ENCODE data around the gene ANXA4. TPM values are rescaled to one million over a fixed set of nuclear protein-coding genes. Genes with fewer than 3 reads are reported as not detected.

The ANXA4 gene
- total RNA-seq, 4 donors from 2014 or later, result 106 to 216 (median 156) TPM

DNA sequence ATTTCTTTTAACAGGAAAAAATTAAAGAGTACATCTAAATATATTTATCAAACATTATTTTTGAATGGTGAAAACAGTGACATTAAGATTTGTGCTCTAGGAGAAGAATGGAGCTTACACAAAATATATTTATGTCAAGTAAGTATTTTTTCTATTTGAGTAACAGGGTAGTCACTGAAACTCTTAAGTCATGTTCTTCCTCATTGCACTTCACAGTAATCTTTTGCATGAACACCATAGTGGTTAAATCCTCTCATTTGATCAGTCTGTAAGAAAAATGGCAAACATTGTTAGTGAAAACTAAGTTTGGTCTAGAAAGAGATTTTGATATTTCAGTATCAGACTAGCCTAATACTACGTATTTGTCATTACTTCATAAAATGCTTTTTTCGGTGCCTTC lies 95.6 kb downstream of the ANXA4 start:
- no peak for TF ChIP-seq POLR2A (IDR thresholded peaks at IDR 0.05)
- TF ChIP-seq, protein P1, sequence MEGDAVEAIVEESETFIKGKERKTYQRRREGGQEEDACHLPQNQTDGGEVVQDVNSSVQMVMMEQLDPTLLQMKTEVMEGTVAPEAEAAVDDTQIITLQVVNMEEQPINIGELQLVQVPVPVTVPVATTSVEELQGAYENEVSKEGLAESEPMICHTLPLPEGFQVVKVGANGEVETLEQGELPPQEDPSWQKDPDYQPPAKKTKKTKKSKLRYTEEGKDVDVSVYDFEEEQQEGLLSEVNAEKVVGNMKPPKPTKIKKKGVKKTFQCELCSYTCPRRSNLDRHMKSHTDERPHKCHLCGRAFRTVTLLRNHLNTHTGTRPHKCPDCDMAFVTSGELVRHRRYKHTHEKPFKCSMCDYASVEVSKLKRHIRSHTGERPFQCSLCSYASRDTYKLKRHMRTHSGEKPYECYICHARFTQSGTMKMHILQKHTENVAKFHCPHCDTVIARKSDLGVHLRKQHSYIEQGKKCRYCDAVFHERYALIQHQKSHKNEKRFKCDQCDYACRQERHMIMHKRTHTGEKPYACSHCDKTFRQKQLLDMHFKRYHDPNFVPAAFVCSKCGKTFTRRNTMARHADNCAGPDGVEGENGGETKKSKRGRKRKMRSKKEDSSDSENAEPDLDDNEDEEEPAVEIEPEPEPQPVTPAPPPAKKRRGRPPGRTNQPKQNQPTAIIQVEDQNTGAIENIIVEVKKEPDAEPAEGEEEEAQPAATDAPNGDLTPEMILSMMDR (IDR thresholded peaks at IDR 0.05), result no peak
- Histone ChIP-seq H3K9me3 (no peaks in the 10 kb centered on the region), H3K36me3 (peaks cover 0 to 25% (median 0%) of the 10 kb centered on the region in 3 donors), H3K27me3 (no peaks in the 10 kb centered on the region), H3K27ac (no peak overlapping the region), H3K4me1 (peaks cover 0 to 14% (median 0%) of the 10 kb centered on the region in 4 donors), H3K4me3 (no peak overlapping the region)
- no peak for DNase-seq

GRCh38 chr2:69843993-69844392 lies 102.1 kb downstream of the ANXA4 start:
- no peak for TF ChIP-seq POLR2A (IDR thresholded peaks at IDR 0.05)
- TF ChIP-seq, protein P1 (IDR thresholded peaks at IDR 0.05), result no peak

GRCh38 chr2:69844560-69844959 lies 102.6 kb downstream of the ANXA4 start:
- H3K27me3 ChIP-seq, result no peaks in the 10 kb centered on the region
- H3K4me1 ChIP-seq, result no peaks in the 10 kb centered on the region
- no peak for DNase-seq
- no peak overlapping the region for H3K4me3 ChIP-seq
- H3K36me3 ChIP-seq, result peaks cover 0 to 59% (median 0%) of the 10 kb centered on the region in 3 donors
- no peaks in the 10 kb centered on the region for H3K9me3 ChIP-seq
- TF ChIP-seq POLR2A (IDR thresholded peaks at IDR 0.05), result no peak
- TF ChIP-seq, protein P1 (IDR thresholded peaks at IDR 0.05), result no peak
- no peak overlapping the region for H3K27ac ChIP-seq

More at GRCh38 chr2:69843993-69844392, 102.1 kb downstream of the ANXA4 start:
- Histone ChIP-seq H3K36me3 (peaks cover 0 to 56% (median 0%) of the 10 kb centered on the region in 3 donors), H3K9me3 (no peaks in the 10 kb centered on the region), H3K27ac (no peak overlapping the region), H3K4me3 (no peak overlapping the region), H3K27me3 (no peaks in the 10 kb centered on the region), H3K4me1 (no peaks in the 10 kb centered on the region)
- DNase-seq, result no peak

GRCh38 chr2:69846182-69847067 lies 104.5 kb downstream of the ANXA4 start:
- H3K4me3 ChIP-seq, result no peak overlapping the region
- H3K9me3 ChIP-seq, result no peaks in the 10 kb centered on the region
- no peak overlapping the region for H3K27ac ChIP-seq
- no peak for TF ChIP-seq POLR2A (IDR thresholded peaks at IDR 0.05)
- TF ChIP-seq, protein P1 (IDR thresholded peaks at IDR 0.05), result no peak
- peaks cover 0 to 61% (median 0%) of the 10 kb centered on the region in 3 donors for H3K36me3 ChIP-seq
- no peak for DNase-seq
- no peaks in the 10 kb centered on the region for H3K27me3 ChIP-seq
- no peaks in the 10 kb centered on the region for H3K4me1 ChIP-seq

DNA sequence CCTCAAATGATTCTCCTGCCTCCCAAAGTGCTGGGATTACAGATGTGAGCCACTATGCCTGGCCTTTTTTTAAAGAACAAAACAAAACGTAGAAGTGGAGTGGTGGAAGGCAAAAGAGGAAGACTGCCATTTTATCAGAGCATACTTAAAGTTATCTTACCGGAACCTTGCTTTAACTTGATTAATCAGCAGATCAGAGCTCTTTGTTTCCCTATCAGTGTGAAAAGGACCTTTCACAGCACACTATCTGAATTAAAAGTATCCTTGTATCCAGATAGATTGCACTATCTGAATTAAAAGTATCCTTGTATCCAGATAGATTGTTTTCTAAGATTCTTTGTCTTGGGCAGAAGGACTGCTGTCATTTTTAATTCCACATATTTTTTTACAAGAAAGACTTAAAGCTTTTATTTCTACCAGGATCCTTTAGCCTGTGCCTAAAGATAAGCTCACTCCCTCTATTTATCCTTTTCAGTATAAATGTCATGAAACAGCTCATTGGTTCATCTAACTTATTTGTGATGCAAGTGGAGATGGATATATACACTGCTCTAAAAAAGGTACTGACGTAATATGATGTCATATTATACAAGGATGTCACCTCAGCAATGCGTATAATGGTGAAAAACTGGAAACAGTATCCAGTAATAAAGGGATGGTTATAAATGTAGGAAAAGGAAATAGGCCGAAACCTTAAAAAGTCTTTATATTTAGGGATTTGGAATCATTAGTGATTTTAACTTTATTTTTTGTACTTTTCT lies 105.3 kb downstream of the ANXA4 start:
- Histone ChIP-seq H3K4me1 (no peaks in the 10 kb centered on the region), H3K27me3 (no peaks in the 10 kb centered on the region), H3K9me3 (no peaks in the 10 kb centered on the region), H3K36me3 (peaks cover 0 to 67% (median 0%) of the 10 kb centered on the region in 3 donors), H3K27ac (no peak overlapping the region), H3K4me3 (no peak overlapping the region)
- DNase-seq, result no peak
- TF ChIP-seq, protein P1 (IDR thresholded peaks at IDR 0.05), result no peak
- TF ChIP-seq POLR2A (IDR thresholded peaks at IDR 0.05), result no peak
